DND-41 (cell line): ENCODE measurements around the gene SHANK3.

Experiments
- EZH2 ChIP-seq: IDR thresholded peaks from 3 replicates; pipeline ENCODE4 v1.6.1; 2012; ENCODE audit warnings: borderline replicate concordance, low read depth, mild to moderate bottlenecking, moderate library complexity, low read length, inconsistent platforms; ENCODE audit not compliant: severe bottlenecking
- TF ChIP-seq, protein P1 (sequence below): IDR thresholded peaks from 2 replicates; pipeline ENCODE4 v1.5.1; 2012; ENCODE audit warnings: borderline replicate concordance, low read length, moderate library complexity, mild to moderate bottlenecking; ENCODE audit not compliant: poor library complexity, severe bottlenecking; ENCODE audit errors: extremely low read depth

DNA sequence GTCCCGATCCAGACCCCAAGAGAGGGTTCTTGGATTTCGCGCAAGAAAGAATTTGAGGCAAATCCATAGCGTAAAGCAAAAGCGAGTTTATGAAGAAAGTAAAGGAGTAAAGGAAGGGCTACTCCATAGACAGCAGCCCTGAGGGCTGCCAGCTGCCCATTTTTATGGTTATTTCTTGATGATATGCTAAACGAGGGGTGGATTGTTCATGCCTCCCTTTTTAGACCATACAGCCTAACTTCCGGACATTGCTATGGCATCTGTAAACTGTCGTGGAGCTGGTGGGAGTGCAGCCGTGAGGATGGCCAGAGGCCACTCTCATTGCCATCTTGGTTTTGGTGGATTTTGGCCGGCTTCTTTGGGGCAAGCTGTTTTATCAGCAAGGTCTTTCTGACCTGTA lies 19.4 kb upstream of the SHANK3 start:
- no peak for TF ChIP-seq EZH2
- TF ChIP-seq, protein P1, sequence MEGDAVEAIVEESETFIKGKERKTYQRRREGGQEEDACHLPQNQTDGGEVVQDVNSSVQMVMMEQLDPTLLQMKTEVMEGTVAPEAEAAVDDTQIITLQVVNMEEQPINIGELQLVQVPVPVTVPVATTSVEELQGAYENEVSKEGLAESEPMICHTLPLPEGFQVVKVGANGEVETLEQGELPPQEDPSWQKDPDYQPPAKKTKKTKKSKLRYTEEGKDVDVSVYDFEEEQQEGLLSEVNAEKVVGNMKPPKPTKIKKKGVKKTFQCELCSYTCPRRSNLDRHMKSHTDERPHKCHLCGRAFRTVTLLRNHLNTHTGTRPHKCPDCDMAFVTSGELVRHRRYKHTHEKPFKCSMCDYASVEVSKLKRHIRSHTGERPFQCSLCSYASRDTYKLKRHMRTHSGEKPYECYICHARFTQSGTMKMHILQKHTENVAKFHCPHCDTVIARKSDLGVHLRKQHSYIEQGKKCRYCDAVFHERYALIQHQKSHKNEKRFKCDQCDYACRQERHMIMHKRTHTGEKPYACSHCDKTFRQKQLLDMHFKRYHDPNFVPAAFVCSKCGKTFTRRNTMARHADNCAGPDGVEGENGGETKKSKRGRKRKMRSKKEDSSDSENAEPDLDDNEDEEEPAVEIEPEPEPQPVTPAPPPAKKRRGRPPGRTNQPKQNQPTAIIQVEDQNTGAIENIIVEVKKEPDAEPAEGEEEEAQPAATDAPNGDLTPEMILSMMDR, result no peak
